Hematopoietic multipotent progenitor cell treated with erythropoietin and hydrocortisone succinate and interleukin-3 and kit ligand, for 8 days (in vitro differentiated cells): Measurements from ENCODE around the gene ORM1.

Experiments used
- DNase-seq: peaks from one replicate; pipeline ENCODE4 v3.0.0-alpha.2; 2015

The ORM1 gene

GRCh38 chr9:114287763-114288192 lies 35.1 kb upstream of the ORM1 start:
- DNase-seq: no peak

GRCh38 chr9:114288193-114289091 lies 34.5 kb upstream of the ORM1 start:
- DNase-seq: no peak

GRCh38 chr9:114289106-114289505 lies 33.8 kb upstream of the ORM1 start:
- no peak for DNase-seq

- no peak for DNase-seq
Measured at GRCh38 chr9:114289571-114290481, 33.1 kb upstream of the ORM1 start.

- no peak for DNase-seq
Measured at GRCh38 chr9:114290561-114290986, 32.3 kb upstream of the ORM1 start.

GRCh38 chr9:114291064-114291474 lies 31.8 kb upstream of the ORM1 start:
- DNase-seq: peak; percentile 51

GRCh38 chr9:114291886-114292590 lies 30.9 kb upstream of the ORM1 start:
- no peak for DNase-seq

- DNase-seq: no peak
Measured at GRCh38 chr9:114294664-114295063, 28.2 kb upstream of the ORM1 start.

- DNase-seq: no peak
Measured at GRCh38 chr9:114296338-114296737, 26.6 kb upstream of the ORM1 start.

GRCh38 chr9:114299286-114300152 lies 23.4 kb upstream of the ORM1 start:
- no peak for DNase-seq

- no peak for DNase-seq
Measured at GRCh38 chr9:114300153-114300845, 22.6 kb upstream of the ORM1 start.

- DNase-seq: no peak
Measured at GRCh38 chr9:114300846-114301797, 21.8 kb upstream of the ORM1 start.

GRCh38 chr9:114301798-114302565 lies 20.9 kb upstream of the ORM1 start:
- no peak for DNase-seq

GRCh38 chr9:114302727-114303126 lies 20.2 kb upstream of the ORM1 start:
- no peak for DNase-seq

- no peak for DNase-seq
Measured at GRCh38 chr9:114303571-114303970, 19.3 kb upstream of the ORM1 start.

- no peak for DNase-seq
Measured at GRCh38 chr9:114303977-114304376, 18.9 kb upstream of the ORM1 start.

GRCh38 chr9:114304416-114305188 lies 18.3 kb upstream of the ORM1 start:
- DNase-seq: no peak

- DNase-seq: no peak
Measured at GRCh38 chr9:114307899-114308267, 15.0 kb upstream of the ORM1 start.
